Measurements from ENCODE around the gene PARD3B. TPM values are rescaled to one million over a fixed set of nuclear protein-coding genes. Genes with fewer than 3 reads are reported as not detected.

The PARD3B gene
- total RNA-seq, 4 donors from 2014 or later: 6.5 to 17.3 (median 12.7) TPM

DNA sequence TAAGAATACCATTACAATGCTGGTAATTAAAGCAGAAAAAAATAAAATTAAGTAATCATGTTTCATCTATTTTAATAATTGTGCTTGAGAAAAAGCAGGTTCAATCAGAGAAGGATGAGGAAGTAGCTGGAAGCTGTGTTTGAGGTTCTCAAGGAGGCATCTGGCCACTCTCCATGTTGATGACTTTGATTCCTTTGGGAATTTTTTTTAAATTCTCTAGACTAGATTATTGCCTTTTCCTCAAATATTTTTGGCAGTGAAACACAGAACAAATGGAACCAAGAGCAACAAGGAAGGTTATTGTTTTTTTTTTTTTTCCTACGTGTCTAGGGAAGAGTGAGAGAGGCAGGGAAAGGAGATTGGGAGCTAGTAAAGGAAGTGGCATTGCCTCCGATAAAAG is 1037.1 kb downstream of the PARD3B start:
- DNase-seq (ENCODE audit: low spot score in 2 of 2): no peak
- intact Hi-C loops (cut with DNase I; ENCODE audit: low total_unique reads): no loop called here
- no peak for TF ChIP-seq POLR2A (IDR thresholded peaks at IDR 0.05)
- TF ChIP-seq, protein P1, sequence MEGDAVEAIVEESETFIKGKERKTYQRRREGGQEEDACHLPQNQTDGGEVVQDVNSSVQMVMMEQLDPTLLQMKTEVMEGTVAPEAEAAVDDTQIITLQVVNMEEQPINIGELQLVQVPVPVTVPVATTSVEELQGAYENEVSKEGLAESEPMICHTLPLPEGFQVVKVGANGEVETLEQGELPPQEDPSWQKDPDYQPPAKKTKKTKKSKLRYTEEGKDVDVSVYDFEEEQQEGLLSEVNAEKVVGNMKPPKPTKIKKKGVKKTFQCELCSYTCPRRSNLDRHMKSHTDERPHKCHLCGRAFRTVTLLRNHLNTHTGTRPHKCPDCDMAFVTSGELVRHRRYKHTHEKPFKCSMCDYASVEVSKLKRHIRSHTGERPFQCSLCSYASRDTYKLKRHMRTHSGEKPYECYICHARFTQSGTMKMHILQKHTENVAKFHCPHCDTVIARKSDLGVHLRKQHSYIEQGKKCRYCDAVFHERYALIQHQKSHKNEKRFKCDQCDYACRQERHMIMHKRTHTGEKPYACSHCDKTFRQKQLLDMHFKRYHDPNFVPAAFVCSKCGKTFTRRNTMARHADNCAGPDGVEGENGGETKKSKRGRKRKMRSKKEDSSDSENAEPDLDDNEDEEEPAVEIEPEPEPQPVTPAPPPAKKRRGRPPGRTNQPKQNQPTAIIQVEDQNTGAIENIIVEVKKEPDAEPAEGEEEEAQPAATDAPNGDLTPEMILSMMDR (IDR thresholded peaks at IDR 0.05): no peak
- WGBS, 2 donors: 53 to 73% methylated on average over 2 of the region's 2 CpGs
- no peak overlapping the region for H3K4me3 ChIP-seq (ENCODE audit: low read depth, poor library complexity, severe bottlenecking)

DNA sequence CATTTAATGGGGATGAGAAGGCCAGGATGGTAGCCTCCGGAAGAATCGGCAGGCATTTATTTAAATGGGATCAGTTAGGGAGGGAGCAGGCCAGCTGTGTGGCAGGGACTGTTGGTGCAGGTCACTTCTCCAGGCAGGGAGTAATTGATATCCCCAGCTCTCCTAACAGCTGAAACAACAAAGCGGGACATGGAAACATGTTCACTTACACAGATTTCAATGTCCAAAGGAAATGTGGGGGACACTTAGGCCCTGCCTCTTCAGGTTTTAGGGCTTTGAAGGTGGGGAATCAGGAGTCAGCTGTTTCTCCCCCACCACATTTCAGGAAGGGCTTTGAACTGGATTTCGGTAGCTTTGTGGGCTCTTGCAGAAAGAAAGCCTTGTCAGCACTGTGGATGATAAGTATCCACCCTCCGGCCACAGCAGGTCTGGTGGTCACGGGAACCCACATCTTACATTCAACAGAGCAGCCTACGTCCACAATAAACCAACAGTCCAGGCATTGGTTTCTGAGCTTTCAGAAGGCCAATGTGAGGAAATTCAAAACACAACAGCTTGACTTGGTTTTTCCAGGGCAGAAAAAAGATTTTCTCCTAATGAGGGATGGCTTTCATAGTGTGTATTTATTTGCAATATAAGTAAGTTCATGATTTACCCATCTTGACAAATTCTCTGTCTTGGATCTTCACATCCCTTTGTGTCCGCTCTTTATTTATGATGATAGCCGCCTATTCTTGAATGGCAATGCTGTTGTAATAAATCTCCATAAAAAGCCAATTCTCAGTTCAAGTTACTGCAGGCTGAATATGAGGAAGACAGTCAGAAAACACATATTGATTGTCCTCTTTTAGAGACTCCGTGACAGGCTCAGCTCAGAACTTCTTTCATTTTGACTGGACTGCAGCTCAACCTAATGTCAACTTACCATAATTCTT is 1040.4 kb downstream of the PARD3B start:
- H3K4me3 ChIP-seq (ENCODE audit: low read depth, poor library complexity, severe bottlenecking): no peak overlapping the region
- WGBS, 2 donors: 75 to 77% methylated on average over 10 of the region's 10 CpGs
- TF ChIP-seq POLR2A (IDR thresholded peaks at IDR 0.05): no peak
- TF ChIP-seq, protein P1 (IDR thresholded peaks at IDR 0.05): no peak
- no peak for DNase-seq (ENCODE audit: low spot score in 2 of 2)
- intact Hi-C loops (cut with DNase I; ENCODE audit: low total_unique reads): no loop called here

DNA sequence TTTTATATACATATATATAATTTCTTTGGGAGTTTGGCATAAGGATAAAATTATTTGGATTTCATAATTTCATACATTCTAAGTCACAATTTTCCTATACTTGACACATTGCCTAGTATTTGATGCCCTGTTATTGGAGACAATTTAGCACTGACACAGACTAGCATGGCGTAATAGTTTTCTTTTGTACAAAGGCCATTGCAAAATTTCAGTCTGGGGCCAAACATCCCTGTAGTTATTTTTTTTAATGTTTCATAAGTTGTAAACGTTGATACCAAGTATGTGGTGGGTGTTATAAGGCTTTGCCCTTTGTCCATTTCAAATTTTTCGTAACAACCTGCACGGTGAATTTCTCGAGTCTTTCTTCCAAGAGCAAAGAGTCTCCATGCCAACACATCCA is 1041.4 kb downstream of the PARD3B start:
- no peak overlapping the region for H3K4me3 ChIP-seq (ENCODE audit: low read depth, poor library complexity, severe bottlenecking)
- 88 to 89% methylated on average over 5 of the region's 5 CpGs for WGBS, 2 donors
- DNase-seq (ENCODE audit: low spot score in 2 of 2): no peak
- TF ChIP-seq, protein P1 (IDR thresholded peaks at IDR 0.05): no peak
- TF ChIP-seq POLR2A (IDR thresholded peaks at IDR 0.05): no peak
- intact Hi-C loops (cut with DNase I; ENCODE audit: low total_unique reads): no loop called here

GRCh38 chr2:205589479-205589878 is 1044.2 kb downstream of the PARD3B start:
- 32 to 38% methylated on average over 1 of the region's 1 CpG for WGBS, 2 donors
- TF ChIP-seq POLR2A (IDR thresholded peaks at IDR 0.05): no peak
- TF ChIP-seq, protein P1 (IDR thresholded peaks at IDR 0.05): no peak
- intact Hi-C loops (cut with DNase I; ENCODE audit: low total_unique reads): no loop called here
- no peak overlapping the region for H3K4me3 ChIP-seq (ENCODE audit: low read depth, poor library complexity, severe bottlenecking)
- no peak for DNase-seq (ENCODE audit: low spot score in 2 of 2)

- intact Hi-C loops (cut with DNase I; ENCODE audit: low total_unique reads): no loop called here
- TF ChIP-seq, protein P1 (IDR thresholded peaks at IDR 0.05): no peak
- no peak for TF ChIP-seq POLR2A (IDR thresholded peaks at IDR 0.05)
- 74 to 79% methylated on average over 2 of the region's 2 CpGs for WGBS, 2 donors
- DNase-seq (ENCODE audit: low spot score in 2 of 2): no peak
- no peak overlapping the region for H3K4me3 ChIP-seq (ENCODE audit: low read depth, poor library complexity, severe bottlenecking)
Measured at GRCh38 chr2:205590759-205591158, 1045.5 kb downstream of the PARD3B start.

Data from lower leg skin (tissue), 4 donors.